CD14-positive monocyte (primary cell): ENCODE data around the gene LASP1NB.
A peak's percentile ranks its signal among the peaks of the same experiment; 100 is the strongest.

Source experiments
- DNase-seq, 3 donors: peaks; one replicate each; pipeline ENCODE4 v3.0.0-alpha.2; 2011 to 2022
- H2AFZ ChIP-seq: 2 replicates; pipeline ENCODE4 v1.6.0; 2012; ENCODE audit warnings: mild to moderate bottlenecking, low read depth, low read length, inconsistent platforms; ENCODE audit not compliant: insufficient read depth, poor library complexity, severe bottlenecking
- H3K27ac ChIP-seq, 2 donors: 1 replicate in 1 of 2; 2 replicates in 1 of 2; pipeline ENCODE4 v1.5.1; 2012 to 2013; ENCODE audit warnings: low read length in 2 of 2, control low read depth in 1 of 2, inconsistent platforms in 1 of 2, low read depth in 1 of 2, mild to moderate bottlenecking in 1 of 2
- H3K27me3 ChIP-seq, 2 donors: one replicate each; pipeline versions ENCODE4 v1.6.0 to v1.6.1; 2011 to 2013; ENCODE audit warnings: low read length in 2 of 2; ENCODE audit not compliant: control insufficient read depth in 2 of 2, insufficient read depth in 2 of 2
- H3K36me3 ChIP-seq, 2 donors: replicated peaks in 1 of 2; 1 replicate in 1 of 2; 2 replicates in 1 of 2; pipeline versions ENCODE4 v1.5.1 to v1.6.1; 2012 to 2013; ENCODE audit warnings: low read length in 2 of 2, control low read depth in 1 of 2, inconsistent platforms in 1 of 2, mild to moderate bottlenecking in 1 of 2; ENCODE audit not compliant: insufficient read depth in 2 of 2, control insufficient read depth in 1 of 2
- H3K4me1 ChIP-seq, 2 donors: 1 replicate in 1 of 2; 2 replicates in 1 of 2; pipeline versions ENCODE4 v1.5.1 to v1.6.1; 2012 to 2013; ENCODE audit warnings: low read length in 2 of 2, control low read depth in 1 of 2, inconsistent platforms in 1 of 2, mild to moderate bottlenecking in 1 of 2, moderate library complexity in 1 of 2; ENCODE audit not compliant: insufficient read depth in 2 of 2, control insufficient read depth in 1 of 2
- H3K4me2 ChIP-seq: replicated peaks from 2 replicates; pipeline ENCODE3; 2012; ENCODE audit warnings: low read length, moderate library complexity, mild to moderate bottlenecking; ENCODE audit not compliant: poor library complexity, severe bottlenecking; ENCODE audit errors: extremely low read depth
- H3K4me3 ChIP-seq, 3 experiments: fragments of 200-600 bp in 1 of 3; sonication (generic) in 1 of 3; replicated peaks in 1 of 3; 1 replicate in 2 of 3; 2 replicates in 1 of 3; pipeline ENCODE4 v1.5.1; 2011 to 2013; ENCODE audit warnings: low read length in 3 of 3, mild to moderate bottlenecking in 3 of 3, control low read depth in 2 of 3, low read depth in 2 of 3, inconsistent platforms in 1 of 3, moderate library complexity in 1 of 3
- H3K79me2 ChIP-seq: 2 replicates; pipeline ENCODE4 v1.6.0; 2012; ENCODE audit warnings: mild to moderate bottlenecking, control low read depth, inconsistent platforms, low read length, moderate library complexity; ENCODE audit not compliant: insufficient read depth
- H3K9ac ChIP-seq: 2 replicates; pipeline ENCODE4 v1.6.0; 2017; ENCODE audit warnings: low read length, mild to moderate bottlenecking; ENCODE audit not compliant: insufficient read depth, poor library complexity, severe bottlenecking
- H3K9me3 ChIP-seq, 2 donors: replicated peaks in 1 of 2; 1 replicate in 1 of 2; 2 replicates in 1 of 2; pipeline versions ENCODE4 v1.5.1 to v1.6.1; 2012 to 2013; ENCODE audit warnings: low read length in 2 of 2, control low read depth in 1 of 2; ENCODE audit not compliant: control insufficient read depth in 1 of 2, insufficient read depth in 1 of 2
- H4K20me1 ChIP-seq: 2 replicates; pipeline ENCODE4 v1.6.0; 2012; ENCODE audit warnings: mild to moderate bottlenecking, low read length, control low read depth, moderate library complexity; ENCODE audit not compliant: insufficient read depth
- H3K27ac Mint-ChIP-seq, 7 donors: one replicate each; pipeline ENCODE4 v1.8.0; 2020; ENCODE audit warnings: mild to moderate bottlenecking in 7 of 7, mixed read lengths in 7 of 7, moderate library complexity in 6 of 7, inconsistent platforms in 2 of 7
- H3K27me3 Mint-ChIP-seq, 3 donors: one replicate each; pipeline ENCODE4 v1.8.0; 2021 to 2022; ENCODE audit warnings: low read depth in 3 of 3, mild to moderate bottlenecking in 3 of 3, mixed read lengths in 3 of 3, moderate library complexity in 3 of 3, inconsistent platforms in 1 of 3
- H3K36me3 Mint-ChIP-seq, 2 donors: one replicate each; pipeline ENCODE4 v1.8.0; 2020; ENCODE audit warnings: mixed read lengths in 2 of 2, inconsistent platforms in 1 of 2, mild to moderate bottlenecking in 1 of 2
- H3K4me1 Mint-ChIP-seq: one replicate; pipeline ENCODE4 v1.8.0; 2020; ENCODE audit warnings: mild to moderate bottlenecking, mixed read lengths
- H3K4me3 Mint-ChIP-seq, 2 donors: one replicate each; pipeline ENCODE4 v1.8.0; 2020; ENCODE audit warnings: mild to moderate bottlenecking in 2 of 2, mixed read lengths in 2 of 2, moderate library complexity in 1 of 2
- H3K9me3 Mint-ChIP-seq, 7 donors: one replicate each; pipeline ENCODE4 v1.8.0; 2020 to 2022; ENCODE audit warnings: mixed read lengths in 7 of 7, mild to moderate bottlenecking in 6 of 7, moderate library complexity in 6 of 7, inconsistent platforms in 2 of 7
- CTCF ChIP-seq: fragments of 200-600 bp; IDR thresholded peaks from one replicate; pipeline ENCODE4 v1.8.0; 2022; ENCODE audit warnings: antibody characterized with exemption, mild to moderate bottlenecking
- WGBS: methylation state at CpG from one replicate; pipeline ENCODE4 v1.1.5; 2013; ENCODE audit warnings: missing lambda C conversion rate; ENCODE audit not compliant: insufficient coverage; 5-methylcytosine and 5-hydroxymethylcytosine counted together
- intact Hi-C, 2 donors: fragments of 100-400 bp; cut with micrococcal nuclease; formaldehyde crosslinking; loops; one replicate each; pipeline versions ENCODE4 v1.15.0 to v1.15.1; 2023

Gene LASP1NB

GRCh38 chr17:38891441-38891840, 34.0 kb upstream of the LASP1NB start:
- peaks cover 0 to 1% (median 0%) of the 10 kb centered on the region in 3 donors for H3K27me3 Mint-ChIP-seq
- no peaks in the 10 kb centered on the region for H3K9me3 ChIP-seq
- no peak overlapping the region for H3K27ac ChIP-seq
- H3K4me3 Mint-ChIP-seq = no peak overlapping the region
- H3K9ac ChIP-seq = no peak overlapping the region
- peak overlapping the region in 2 of 7 donors; percentile 35 to 42 for H3K27ac Mint-ChIP-seq
- H2AFZ ChIP-seq = no peak overlapping the region
- no peaks in the 10 kb centered on the region for H3K27me3 ChIP-seq
- DNase-seq = no peak
- intact Hi-C loops = no loop called here
- peaks cover 63 to 93% of the 10 kb centered on the region in 2 donors for H3K36me3 Mint-ChIP-seq
- WGBS = 100% methylated on average over 1 of the region's 8 CpGs
- H3K4me3 ChIP-seq = no peak overlapping the region
- H3K4me1 Mint-ChIP-seq = peaks cover 17% of the 10 kb centered on the region
- no peak overlapping the region for H3K4me2 ChIP-seq
- peaks cover 0 to 14% of the 10 kb centered on the region in 2 donors for H3K4me1 ChIP-seq
- peaks cover 99% of the 10 kb centered on the region for H4K20me1 ChIP-seq
- H3K79me2 ChIP-seq = peaks cover 75% of the 10 kb centered on the region
- no peak for TF ChIP-seq CTCF
- H3K9me3 Mint-ChIP-seq = no peaks in the 10 kb centered on the region
- H3K36me3 ChIP-seq = peaks cover 85 to 99% of the 10 kb centered on the region in 2 donors

- Histone ChIP-seq H3K9me3 (no peaks in the 10 kb centered on the region), H4K20me1 (peaks cover 99% of the 10 kb centered on the region), H2AFZ (no peak overlapping the region), H3K4me2 (no peak overlapping the region), H3K36me3 (peaks cover 85 to 99% of the 10 kb centered on the region in 2 donors), H3K79me2 (peaks cover 75% of the 10 kb centered on the region), H3K27me3 (no peaks in the 10 kb centered on the region), H3K9ac (no peak overlapping the region), H3K4me3 (no peak overlapping the region), H3K4me1 (peaks cover 5 to 20% of the 10 kb centered on the region in 2 donors), H3K27ac (peak overlapping the region in 1 of 2 donors; percentile 14)
- no peak for TF ChIP-seq CTCF
- Mint-ChIP-seq H3K36me3 (peaks cover 63 to 92% of the 10 kb centered on the region in 2 donors), H3K9me3 (no peaks in the 10 kb centered on the region), H3K27me3 (peaks cover 0 to 1% (median 0%) of the 10 kb centered on the region in 3 donors), H3K27ac (peak overlapping the region in 2 of 7 donors; percentile 13 to 42), H3K4me1 (peaks cover 24% of the 10 kb centered on the region), H3K4me3 (no peak overlapping the region)
- intact Hi-C loops = no loop called here
- 93% methylated on average over 3 of the region's 4 CpGs for WGBS
- no peak for DNase-seq
These were observed 33.3 kb upstream of the LASP1NB start for GRCh38 chr17:38892083-38892482.
